GM12878 (cell line): ENCODE measurements around the gene PMF1. TPM values are rescaled to one million over a fixed set of nuclear protein-coding genes. Genes with fewer than 3 reads are reported as not detected.

ENCODE experiments used
- ATAC-seq: fragments of 200-7000 bp; cut with Tn5 transposase; 3 replicates; pipeline ENCODE4 v1.9.1; 2020; ENCODE audit warnings: mild to moderate bottlenecking, moderate library complexity
- BruUV-seq: library from RNA; stranded (reverse); fragments of 400-500 nt; replicated peaks from 2 replicates; lab custom pipeline; 2021; lab: Mats Ljungman, UMichigan
- CTCF ChIA-PET: fragments of 300-600 bp; sonication (Branson Sonifier 250); formaldehyde crosslinking; extraction: SDS; loops from one replicate; lab custom pipeline; 2021; ENCODE audit warnings: inconsistent platforms; lab: Yijun Ruan, JAX
- POLR2A ChIA-PET: fragments of 350-600 bp; formaldehyde crosslinking; extraction: SDS; loops from one replicate; lab custom pipeline; 2021; ENCODE audit warnings: inconsistent platforms; lab: Charles Lee
- RAD21 ChIA-PET: fragments of 300-600 bp; sonication (Branson Sonifier 250); formaldehyde crosslinking; loops from one replicate; lab custom pipeline; 2023; ENCODE audit warnings: antibody characterized with exemption; ENCODE audit not compliant: unreplicated experiment; lab: Charles Lee
- SMC1A ChIA-PET: fragments of 300-600 bp; sonication (Branson Sonifier 250); formaldehyde crosslinking; loops from one replicate; lab custom pipeline; 2023; ENCODE audit not compliant: unreplicated experiment, uncharacterized antibody; lab: Charles Lee
- DNase-seq: peaks from one replicate; pipeline ENCODE4 v3.0.0-alpha.2; 2011; ENCODE audit warnings: low read depth, low spot score
- FAIRE-seq: peaks from 3 replicates; lab custom pipeline; 2011; peaks lifted over from hg19 to GRCh38; lab: Jason Lieb, UNC
- H2AFZ ChIP-seq: 2 replicates; pipeline ENCODE4 v1.6.0; 2011; ENCODE audit warnings: low read depth, low read length, control low read depth; ENCODE audit not compliant: control insufficient read depth
- H3K27ac ChIP-seq: 2 replicates; pipeline ENCODE4 v1.5.1; 2011; ENCODE audit warnings: control low read depth; ENCODE audit not compliant: control insufficient read depth, insufficient read depth
- H3K27me3 ChIP-seq, 2 experiments: replicated peaks in 1 of 2; 2 replicates each; pipeline versions ENCODE4 v1.6.0 to v1.6.1; 2011; ENCODE audit warnings: low read length in 1 of 2; ENCODE audit not compliant: control insufficient read depth in 2 of 2, insufficient read depth in 2 of 2
- H3K36me3 ChIP-seq, 2 experiments: 2 replicates each; pipeline ENCODE4 v1.5.1; 2011; ENCODE audit warnings: low read length in 1 of 2; ENCODE audit not compliant: control insufficient read depth in 2 of 2, insufficient read depth in 2 of 2
- H3K4me1 ChIP-seq: 2 replicates; pipeline ENCODE4 v1.6.1; 2011; ENCODE audit warnings: mild to moderate bottlenecking, low read length, moderate library complexity, mixed read lengths; ENCODE audit not compliant: control insufficient read depth, insufficient read depth
- H3K4me2 ChIP-seq: 2 replicates; pipeline ENCODE4 v1.6.0; 2011; ENCODE audit warnings: control low read depth; ENCODE audit not compliant: control insufficient read depth, insufficient read depth
- H3K4me3 ChIP-seq: fragments of 200-600 bp; sonication (generic); 2 replicates; pipeline ENCODE4 v1.5.1; 2016
- H3K79me2 ChIP-seq: 2 replicates; pipeline ENCODE4 v1.6.0; 2011; ENCODE audit warnings: low read length; ENCODE audit not compliant: control insufficient read depth, insufficient read depth
- H3K9ac ChIP-seq: 2 replicates; pipeline ENCODE4 v1.8.0; 2011; ENCODE audit warnings: low read length, control low read depth, mixed read lengths; ENCODE audit not compliant: control insufficient read depth, insufficient read depth
- H3K9me3 ChIP-seq: replicated peaks from 3 replicates; pipeline ENCODE4 v1.5.1; 2011; ENCODE audit warnings: mild to moderate bottlenecking, low read length; ENCODE audit not compliant: control insufficient read depth, insufficient read depth
- H4K20me1 ChIP-seq: 2 replicates; pipeline ENCODE4 v1.6.0; 2011; ENCODE audit not compliant: control insufficient read depth, insufficient read depth
- BRCA1 ChIP-seq: IDR thresholded peaks from 2 replicates; pipeline ENCODE4 v1.6.1; 2011; ENCODE audit warnings: low read depth, low read length, improper control_type of control experiment
- IKZF2 ChIP-seq, 2 experiments: fragments of 450-650 bp; IDR thresholded peaks; 2 replicates each; pipeline ENCODE4 v1.6.1; 2017; ENCODE audit warnings: mild to moderate bottlenecking in 2 of 2, moderate library complexity in 2 of 2
- KDM1A ChIP-seq: fragments of 200-600 bp; sonication (generic); IDR thresholded peaks from 2 replicates; pipeline ENCODE4 v1.6.1; 2016; ENCODE audit warnings: borderline replicate concordance
- SPI1 ChIP-seq: IDR thresholded peaks from 2 replicates; pipeline ENCODE4 v1.6.1; 2011; ENCODE audit warnings: low read depth, mild to moderate bottlenecking, low read length, moderate library complexity, borderline replicate concordance; ENCODE audit not compliant: insufficient read depth
- YY1 ChIP-seq: IDR thresholded peaks from 2 replicates; pipeline ENCODE4 v1.6.1; 2011; ENCODE audit warnings: low read depth, mild to moderate bottlenecking, low read length
- WGBS: methylation state at CpG from one replicate; pipeline ENCODE4 v1.1.6; 2016; ENCODE audit warnings: low lambda C conversion rate; ENCODE audit not compliant: insufficient replicate concordance, insufficient coverage; ENCODE audit errors: missing lambda C conversion rate; 5-methylcytosine and 5-hydroxymethylcytosine counted together
- in situ Hi-C: fragments of 300-500 bp; cut with MboI; formaldehyde crosslinking; loops from 9 replicates; pipeline ENCODE4 v1.14.3; 2018; ENCODE audit warnings: mixed read lengths
- intact Hi-C: fragments of 100-400 bp; cut with micrococcal nuclease; formaldehyde crosslinking; loops from one replicate; pipeline ENCODE4 v1.14.2; 2022; ENCODE audit not compliant: unreplicated experiment
- polyA plus RNA-seq, 11 experiments: library from polyadenylated mRNA; depleted of rRNA in 4 of 11; unstranded in 6 of 11; stranded (reverse) in 5 of 11; fragments of >200 nt; fragmentation: Nextera tagmentation in 4 of 11; fragmentation: Illumina TruSeq in 1 of 11; extraction: Ambion mirVana in 4 of 11; extraction: Trizol in 1 of 11; gene quantifications; 1 replicate in 1 of 11; 2 replicates in 10 of 11; pipeline versions ENCODE4 v1.2.1 to v1.2.3, GENCODE V29; 2011 to 2016; ENCODE audit warnings: inconsistent platforms in 2 of 11, missing spikeins in 2 of 11, low read depth in 1 of 11
- total RNA-seq, 4 experiments: library from RNA; depleted of rRNA in 3 of 4; stranded (reverse); fragments of >200 nt in 3 of 4; fragmentation: Illumina TruSeq in 1 of 4; extraction: Trizol in 1 of 4; gene quantifications; 2 replicates each; pipeline versions ENCODE4 v1.2.1 to v1.2.3, GENCODE V29; 2013 to 2021
- TF ChIP-seq, protein P1 (sequence below): fragments of 450-650 bp; IDR thresholded peaks from 2 replicates; pipeline ENCODE4 v1.6.1; 2017; ENCODE audit warnings: low read depth, mild to moderate bottlenecking, moderate library complexity
- TF ChIP-seq, protein P2 (sequence below): fragments of 450-650 bp; IDR thresholded peaks from 2 replicates; pipeline ENCODE4 v1.6.1; 2016; ENCODE audit warnings: mild to moderate bottlenecking

The PMF1 gene
- total and polyA plus RNA-seq, 10 of the 15 experiments (the other 5 are each of a cell fraction or from before 2014, with no cell fraction given): 6.7 to 105 (median 67.3) TPM

DNA sequence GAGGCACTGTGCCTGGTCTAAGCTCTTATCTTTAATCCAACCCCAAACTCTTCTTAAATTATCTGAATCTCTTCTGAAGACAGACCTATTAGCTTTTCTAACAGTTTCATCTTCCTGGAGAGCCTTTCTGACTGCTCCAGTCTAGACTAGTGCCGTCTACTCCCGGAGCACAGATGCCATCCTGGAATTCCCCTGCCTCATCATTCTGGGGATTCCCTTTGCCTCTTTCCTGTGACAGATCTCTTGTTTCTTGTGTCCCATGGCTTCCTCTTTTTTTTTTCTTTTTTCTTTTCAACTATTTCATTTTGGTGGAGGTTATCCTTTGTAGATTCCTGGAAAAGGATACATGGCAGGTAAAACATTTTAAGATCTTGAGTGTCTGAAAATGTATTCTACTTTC, 47.7 kb upstream of the PMF1 start:
- POLR2A ChIA-PET: interaction anchor here (1.1 to 3.3 kb wide), 6 partner anchors 11 to 60 kb away, joined by 3 to 15 read pairs (median 8); partner anchors contain the start of gene SEMA4A
- no peak overlapping the region for H3K4me3 ChIP-seq
- no peak overlapping the region for H2AFZ ChIP-seq
- CTCF ChIA-PET: interaction anchor here (1.0 to 1.5 kb wide), 3 partner anchors 60 to 154 kb away, joined by 3 to 4 read pairs (median 3); no protein-coding TSS in a partner anchor
- no peak overlapping the region for H3K4me2 ChIP-seq
- H3K4me1 ChIP-seq: peaks cover 7% of the 10 kb centered on the region
- ATAC-seq (peak; percentile 58), FAIRE-seq (no peak), DNase-seq (no peak)
- no TSS peak for BruUV-seq
- no peaks in the 10 kb centered on the region for H3K79me2 ChIP-seq
- RAD21 ChIA-PET: interaction anchor here (1.0 to 2.0 kb wide), 6 partner anchors 8 to 60 kb away, joined by 3 to 10 read pairs (median 4); partner anchors contain the start of gene SLC25A44
- in situ Hi-C loops: no loop called here
- intact Hi-C loops: no loop called here
- no peak overlapping the region for H3K27ac ChIP-seq
- TF ChIP-seq BRCA1 (no peak), SPI1 (peak; percentile 63; the same call in 1 of the 2 replicates), KDM1A (no peak), IKZF2 (IDR thresholded peaks at IDR 0.05) (peak in 1 of 2 experiments; percentile 23; a peak in 1 of 4 replicates), YY1 (no peak)
- TF ChIP-seq, protein P1, sequence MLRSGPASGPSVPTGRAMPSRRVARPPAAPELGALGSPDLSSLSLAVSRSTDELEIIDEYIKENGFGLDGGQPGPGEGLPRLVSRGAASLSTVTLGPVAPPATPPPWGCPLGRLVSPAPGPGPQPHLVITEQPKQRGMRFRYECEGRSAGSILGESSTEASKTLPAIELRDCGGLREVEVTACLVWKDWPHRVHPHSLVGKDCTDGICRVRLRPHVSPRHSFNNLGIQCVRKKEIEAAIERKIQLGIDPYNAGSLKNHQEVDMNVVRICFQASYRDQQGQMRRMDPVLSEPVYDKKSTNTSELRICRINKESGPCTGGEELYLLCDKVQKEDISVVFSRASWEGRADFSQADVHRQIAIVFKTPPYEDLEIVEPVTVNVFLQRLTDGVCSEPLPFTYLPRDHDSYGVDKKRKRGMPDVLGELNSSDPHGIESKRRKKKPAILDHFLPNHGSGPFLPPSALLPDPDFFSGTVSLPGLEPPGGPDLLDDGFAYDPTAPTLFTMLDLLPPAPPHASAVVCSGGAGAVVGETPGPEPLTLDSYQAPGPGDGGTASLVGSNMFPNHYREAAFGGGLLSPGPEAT: peak; percentile 69; the same call in 1 of the 2 replicates
- TF ChIP-seq, protein P2, sequence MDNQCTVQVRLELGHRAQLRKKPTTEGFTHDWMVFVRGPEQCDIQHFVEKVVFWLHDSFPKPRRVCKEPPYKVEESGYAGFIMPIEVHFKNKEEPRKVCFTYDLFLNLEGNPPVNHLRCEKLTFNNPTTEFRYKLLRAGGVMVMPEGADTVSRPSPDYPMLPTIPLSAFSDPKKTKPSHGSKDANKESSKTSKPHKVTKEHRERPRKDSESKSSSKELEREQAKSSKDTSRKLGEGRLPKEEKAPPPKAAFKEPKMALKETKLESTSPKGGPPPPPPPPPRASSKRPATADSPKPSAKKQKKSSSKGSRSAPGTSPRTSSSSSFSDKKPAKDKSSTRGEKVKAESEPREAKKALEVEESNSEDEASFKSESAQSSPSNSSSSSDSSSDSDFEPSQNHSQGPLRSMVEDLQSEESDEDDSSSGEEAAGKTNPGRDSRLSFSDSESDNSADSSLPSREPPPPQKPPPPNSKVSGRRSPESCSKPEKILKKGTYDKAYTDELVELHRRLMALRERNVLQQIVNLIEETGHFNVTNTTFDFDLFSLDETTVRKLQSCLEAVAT: 0 out of 2 replicates have a peak, but pooled peaks have one; percentile 23
- H4K20me1 ChIP-seq: no peaks in the 10 kb centered on the region
- no peaks in the 10 kb centered on the region for H3K27me3 ChIP-seq
- H3K36me3 ChIP-seq: peaks cover 3 to 13% of the 10 kb centered on the region in 2 experiments
- H3K9ac ChIP-seq: no peak overlapping the region
- 49% methylated on average over 2 of the region's 2 CpGs for WGBS
- peaks cover 4% of the 10 kb centered on the region for H3K9me3 ChIP-seq
- SMC1A ChIA-PET: interaction anchor here (0.7 to 2.4 kb wide), 14 partner anchors 10 to 60 kb away, joined by 3 to 10 read pairs (median 4); partner anchors contain the start of genes PMF1 and SLC25A44
